HG03354 (cell line): ENCODE data around the gene SPDYE1.
A peak's percentile ranks its signal among the peaks of the same experiment; 100 is the strongest.

ENCODE experiments used
- ATAC-seq: cut with Tn5 transposase; IDR thresholded peaks from one replicate; pipeline ENCODE4 v1.9.1; 2021; ENCODE audit warnings: mild to moderate bottlenecking; ENCODE audit not compliant: unreplicated experiment, poor library complexity, severe bottlenecking

SPDYE1 gene

DNA sequence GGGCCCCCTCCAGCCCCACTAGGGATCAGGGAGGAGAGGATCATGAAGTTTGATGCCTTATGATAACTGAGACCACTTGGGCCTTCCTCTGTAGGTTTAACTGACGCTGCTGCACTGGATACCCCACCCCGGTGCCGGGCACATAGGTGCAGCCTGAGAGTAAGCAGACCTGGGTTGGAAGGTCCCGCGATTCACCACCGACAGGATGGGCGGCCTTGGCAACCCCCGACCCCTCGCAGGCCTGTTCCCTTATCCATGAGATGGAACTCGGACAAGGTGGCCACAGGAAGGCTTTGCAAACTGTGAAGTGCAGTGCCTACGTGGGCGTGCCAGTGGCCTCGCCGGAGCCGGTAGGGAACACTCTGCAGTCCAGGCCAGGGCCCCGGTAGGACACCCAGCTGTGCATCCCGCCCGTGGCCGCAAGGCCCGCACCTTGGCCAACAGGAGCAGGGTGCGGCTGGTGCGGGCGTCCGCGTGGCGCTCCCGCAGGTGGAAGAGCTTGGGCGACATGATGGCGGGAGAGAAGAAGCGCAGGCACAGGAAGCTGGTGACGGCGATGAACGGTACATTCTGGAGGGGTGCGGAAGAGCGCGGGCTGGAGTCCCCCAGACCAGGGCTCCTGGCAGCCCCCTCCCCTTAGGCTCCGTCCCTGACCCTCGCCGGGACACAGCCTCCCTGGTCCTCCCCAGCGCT is 42.2 kb downstream of the SPDYE1 start:
- ATAC-seq = peak; percentile 12

- peak; percentile 48 for ATAC-seq
Measured at GRCh38 chr7:44040493-44040891, 42.8 kb downstream of the SPDYE1 start.

DNA sequence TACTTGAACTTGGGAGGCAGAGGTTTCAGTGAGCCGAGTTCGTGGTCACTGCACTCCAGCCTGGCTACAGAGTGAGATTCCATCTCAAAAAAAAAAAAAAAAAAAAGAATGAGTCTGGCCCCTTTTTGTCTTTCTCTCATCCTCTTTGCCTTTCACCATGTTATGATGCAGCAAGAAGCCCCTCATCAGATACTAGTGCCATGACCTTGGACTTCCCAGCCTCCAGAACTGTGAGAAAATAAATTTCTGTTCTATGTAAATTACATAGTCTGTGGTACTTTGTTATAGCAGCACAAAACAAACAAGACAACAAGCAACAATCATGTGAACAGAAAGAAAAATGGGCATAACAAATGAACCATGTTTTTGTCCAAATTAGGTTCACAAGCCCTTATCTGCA is 44.5 kb downstream of the SPDYE1 start:
- ATAC-seq = no peak

- no peak for ATAC-seq
Measured at GRCh38 chr7:44043902-44044301, 46.2 kb downstream of the SPDYE1 start.

DNA sequence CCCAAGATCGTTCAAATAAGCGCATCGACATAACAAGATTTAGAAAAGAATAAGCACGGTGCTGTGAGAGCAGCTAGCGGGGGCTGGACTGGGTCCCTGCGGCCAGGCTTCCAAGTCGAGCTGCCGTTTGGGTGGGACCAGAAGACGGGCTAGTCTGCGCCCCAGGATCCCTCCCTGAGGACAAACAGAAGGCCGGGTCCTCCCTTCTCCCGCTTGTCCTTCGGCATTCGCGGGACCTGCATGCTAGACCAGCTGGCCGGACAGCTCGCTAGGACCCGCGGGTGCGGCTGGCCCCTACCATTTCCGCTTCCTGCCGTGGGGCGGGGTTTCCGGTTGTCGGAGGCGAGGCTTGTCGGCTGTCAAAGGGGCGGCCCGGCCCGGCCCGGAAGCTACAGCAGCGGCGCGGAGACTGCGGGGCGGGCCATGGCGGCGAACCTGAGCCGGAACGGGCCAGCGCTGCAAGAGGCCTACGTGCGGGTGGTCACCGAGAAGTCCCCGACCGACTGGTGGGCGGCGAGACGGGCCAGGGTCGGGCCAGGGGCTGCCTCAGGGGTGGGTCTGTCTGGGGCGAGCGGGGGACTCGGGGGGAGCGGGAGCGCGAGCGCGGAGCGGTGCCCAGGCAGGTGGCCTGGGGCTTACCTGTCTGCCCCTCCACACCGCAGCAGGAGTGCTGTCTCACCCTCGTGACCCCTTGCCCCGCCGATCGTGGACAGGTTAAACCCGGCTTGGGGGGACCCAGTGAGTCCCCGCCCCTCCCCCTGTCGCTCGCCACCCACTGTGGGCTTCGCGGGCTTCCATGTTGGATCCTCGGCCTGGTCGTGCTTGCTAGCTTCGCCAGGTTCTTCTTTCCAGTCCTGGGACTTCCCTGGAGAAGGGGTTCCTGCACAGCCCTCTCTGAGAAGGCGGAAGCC is 46.9 kb downstream of the SPDYE1 start, which contains the start of gene DBNL:
TSS of gene DBNL (plus strand) at position 388 of the 911 bp plus-strand sequence. CDS start at position 424, 36 bp downstream.
- ATAC-seq = peak; percentile 74

DNA sequence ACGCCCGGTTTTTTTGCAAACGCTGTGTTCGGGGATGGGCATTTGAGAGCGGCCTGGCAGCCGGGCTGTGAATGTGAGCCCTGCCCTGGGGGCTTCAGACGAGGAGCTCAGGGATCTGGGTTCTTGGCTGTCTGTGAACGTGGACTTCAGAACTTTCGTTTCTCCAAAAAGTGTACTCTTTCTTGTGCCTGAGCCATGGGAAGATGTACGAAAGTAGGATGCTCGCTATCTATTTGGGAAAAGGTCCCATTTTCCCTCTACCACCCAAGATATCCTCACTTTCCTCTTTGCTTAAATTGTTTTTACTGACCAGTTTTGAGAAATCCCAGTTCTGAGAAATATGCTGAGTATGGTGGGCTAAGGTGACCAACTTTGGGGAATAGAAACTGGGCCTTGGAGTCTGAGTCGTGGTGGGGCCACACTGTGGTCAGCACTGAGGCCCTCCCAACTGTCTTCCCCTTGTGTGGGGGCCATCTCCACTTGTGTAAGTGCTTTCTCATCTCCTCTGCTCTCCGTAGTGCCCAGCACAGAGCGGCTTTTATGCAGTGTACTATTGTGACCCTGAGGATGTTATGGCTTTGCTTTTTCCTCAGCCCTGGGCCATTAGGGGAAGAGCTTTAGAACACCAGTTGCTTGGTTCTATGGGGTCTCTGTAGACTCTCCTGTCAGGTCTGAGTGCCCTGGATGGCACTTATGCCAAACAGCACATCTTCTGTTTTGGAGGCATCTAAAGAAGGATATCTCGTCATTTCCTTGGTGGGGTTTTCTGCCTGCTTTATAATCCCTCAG is 47.7 kb downstream of the SPDYE1 start:
- no peak for ATAC-seq

GRCh38 chr7:44046321-44047061 is 48.8 kb downstream of the SPDYE1 start:
- ATAC-seq = peak; percentile 62

GRCh38 chr7:44048031-44048795 is 50.5 kb downstream of the SPDYE1 start:
- ATAC-seq = no peak

DNA sequence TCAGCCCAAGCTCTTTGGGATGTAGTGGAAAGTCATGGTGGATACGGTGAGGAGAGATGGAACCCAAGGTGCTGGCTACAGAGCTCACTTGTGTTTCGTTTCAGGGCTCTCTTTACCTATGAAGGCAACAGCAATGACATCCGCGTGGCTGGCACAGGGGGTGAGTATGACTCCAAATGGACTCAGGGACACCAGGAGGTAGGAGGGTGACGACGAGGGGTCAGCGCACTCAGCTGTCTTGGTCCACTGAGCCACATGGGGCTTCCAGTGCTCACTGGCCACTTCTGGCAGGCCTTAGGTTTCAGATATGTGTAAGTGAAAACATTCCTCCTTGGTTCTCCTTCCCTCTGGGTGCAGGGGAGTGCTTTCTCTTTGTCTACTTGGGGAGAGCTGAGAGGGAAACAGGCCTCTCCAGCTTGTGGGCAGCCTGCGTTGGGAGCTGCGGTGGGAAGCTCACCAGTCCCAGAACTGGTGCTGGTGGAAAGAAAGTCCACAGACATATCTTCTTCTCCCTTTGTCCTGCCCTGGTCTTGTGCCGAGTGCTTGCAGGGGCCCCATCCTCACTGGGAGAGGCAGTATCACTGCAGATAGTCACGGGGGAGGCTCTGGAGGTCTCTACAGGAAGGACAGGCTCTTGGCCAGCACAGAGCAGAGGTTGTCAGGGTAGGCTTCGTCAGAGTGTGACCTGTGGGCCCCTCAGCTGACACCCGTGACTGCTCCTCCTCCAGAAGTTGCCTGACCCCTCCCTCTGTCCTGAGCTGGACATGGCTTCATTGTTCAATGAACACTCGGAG is 52.6 kb downstream of the SPDYE1 start:
- no peak for ATAC-seq

DNA sequence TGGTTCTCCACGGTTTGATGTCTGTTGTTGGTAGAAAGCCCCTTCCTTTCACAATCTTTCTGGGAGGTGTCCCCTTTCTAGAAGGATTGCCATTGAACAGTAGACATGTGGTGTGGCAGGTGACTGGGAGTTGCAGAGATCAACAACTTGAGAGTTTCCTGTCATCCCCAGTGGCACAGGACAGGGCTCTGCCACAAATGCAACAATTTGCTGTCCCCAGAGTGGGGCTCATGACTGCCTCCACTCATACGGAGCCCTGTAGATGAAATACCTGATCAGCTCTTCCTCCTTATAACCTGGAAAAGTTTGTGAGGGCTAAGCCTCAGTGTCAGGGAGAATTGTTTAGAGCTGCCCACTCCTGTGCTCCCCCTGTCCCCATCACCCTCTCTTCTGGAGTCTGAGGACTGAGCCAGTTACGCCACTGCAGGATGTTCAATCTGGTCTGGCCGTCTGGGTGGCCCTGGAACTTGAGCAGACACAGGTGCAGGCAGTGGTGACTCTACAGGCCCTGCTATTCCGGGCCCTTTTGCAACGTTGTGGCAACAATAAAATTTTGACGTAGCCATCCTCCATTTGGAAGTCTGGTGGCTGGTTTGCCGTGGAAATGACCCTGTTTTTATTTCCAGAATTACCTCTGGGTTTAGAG is 53.3 kb downstream of the SPDYE1 start:
- no peak for ATAC-seq

DNA sequence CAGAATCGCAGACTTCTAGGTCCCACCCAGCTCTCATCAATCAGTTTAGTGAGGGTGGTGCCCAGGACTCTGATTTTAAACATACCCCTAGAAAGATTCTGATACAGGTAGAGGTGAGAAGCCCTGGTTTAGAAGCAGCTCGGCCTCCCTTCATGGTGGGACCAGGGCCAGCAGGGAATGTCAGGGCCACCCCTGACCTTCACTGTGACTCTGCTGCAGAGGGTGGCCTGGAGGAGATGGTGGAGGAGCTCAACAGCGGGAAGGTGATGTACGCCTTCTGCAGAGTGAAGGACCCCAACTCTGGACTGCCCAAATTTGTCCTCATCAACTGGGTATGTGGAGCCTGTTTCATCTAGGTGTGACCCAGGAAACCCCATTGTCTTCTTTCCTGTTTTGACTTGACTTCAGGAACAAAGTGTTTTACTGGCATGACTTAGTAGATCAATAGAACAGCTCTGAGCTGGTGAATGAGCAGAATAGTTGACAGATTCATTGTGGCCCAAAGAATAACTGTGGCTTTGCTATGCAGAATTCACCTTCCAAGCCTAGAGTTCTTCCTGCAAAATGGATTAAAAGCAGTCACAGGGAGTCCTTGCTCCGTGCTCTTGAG is 54.0 kb downstream of the SPDYE1 start:
- no peak for ATAC-seq

DNA sequence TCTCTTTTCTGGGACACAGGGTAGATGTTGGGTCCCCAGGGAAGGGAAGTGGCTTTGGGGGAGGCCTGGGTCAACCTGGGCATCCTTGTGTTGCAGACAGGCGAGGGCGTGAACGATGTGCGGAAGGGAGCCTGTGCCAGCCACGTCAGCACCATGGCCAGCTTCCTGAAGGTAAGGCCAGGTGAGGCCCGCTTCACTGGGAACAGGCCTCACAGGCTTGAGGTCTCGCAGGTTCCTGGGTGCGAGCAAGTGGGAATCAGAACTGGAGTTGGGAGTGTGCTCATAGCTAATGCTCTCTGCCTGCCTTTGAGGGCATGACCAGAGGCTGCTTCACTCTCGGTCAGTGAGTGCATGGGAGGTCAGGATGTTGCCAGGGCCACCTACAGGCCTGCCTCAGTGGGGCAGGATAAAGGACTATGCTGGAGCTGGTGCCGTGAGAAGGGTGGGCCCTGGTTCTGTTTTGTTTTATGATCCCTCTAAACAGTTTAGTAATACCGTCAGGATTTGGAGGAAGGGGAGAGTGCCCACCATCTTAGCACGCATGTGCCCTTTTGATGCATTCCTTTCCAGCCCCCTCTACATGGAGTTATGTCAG is 55.2 kb downstream of the SPDYE1 start:
- ATAC-seq = no peak

- no peak for ATAC-seq
Measured at GRCh38 chr7:44056681-44057080, 59.0 kb downstream of the SPDYE1 start.

DNA sequence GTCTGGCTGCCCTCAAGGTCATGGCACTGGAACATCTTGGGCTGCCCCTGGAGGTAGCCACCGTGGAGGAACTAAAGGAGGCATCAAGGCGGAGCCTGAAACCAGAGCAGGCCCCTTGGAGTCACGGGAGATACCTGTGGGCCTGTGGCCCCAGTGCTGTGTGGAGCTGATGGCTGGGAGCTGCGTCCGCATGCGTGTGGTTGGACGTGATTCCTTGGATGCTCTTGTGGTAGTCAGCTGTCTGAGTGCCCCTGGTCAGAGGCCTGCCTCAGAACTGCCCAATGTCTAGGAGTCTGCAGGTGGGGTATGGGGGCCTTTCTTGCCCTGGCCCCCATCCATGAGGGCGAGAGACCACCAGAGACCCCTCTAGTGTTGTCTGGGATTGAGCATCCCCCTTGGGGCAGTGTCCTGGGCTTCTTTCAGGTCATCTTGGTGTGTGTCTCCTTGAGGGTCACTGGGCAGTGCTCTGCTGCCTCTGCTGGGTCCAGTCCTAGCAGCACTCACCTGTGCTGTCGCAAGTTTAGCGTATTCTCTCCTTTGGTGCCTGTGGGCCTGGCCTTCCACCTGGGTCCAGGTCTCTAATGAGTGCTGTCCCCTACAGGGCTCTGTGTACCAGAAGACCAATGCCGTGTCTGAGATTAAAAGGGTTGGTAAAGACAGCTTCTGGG is 59.6 kb downstream of the SPDYE1 start:
- no peak for ATAC-seq

- ATAC-seq = no peak
Measured at GRCh38 chr7:44057849-44058758, 60.4 kb downstream of the SPDYE1 start.
